ENCODE results near the gene BNIP3. TPM values are rescaled to one million over a fixed set of nuclear protein-coding genes. Genes with fewer than 3 reads are reported as not detected.

BNIP3 gene
- total and polyA plus RNA-seq, 4 donors, result 36.8 to 151 (median 114) TPM

GRCh38 chr10:131971591-131971990 is 10.1 kb downstream of the BNIP3 start:
- peaks cover 0 to 9% (median 4%) of the 10 kb centered on the region in 4 donors for H3K4me1 ChIP-seq (ENCODE audit: control insufficient read depth in 4 of 4, insufficient read depth in 4 of 4, low read length in 3 of 4)
- WGBS, result 90% methylated on average over 7 of the region's 7 CpGs

GRCh38 chr10:131970946-131971345 is 10.8 kb downstream of the BNIP3 start:
- whole genome bisulfite sequencing, result 96% methylated on average over 18 of the region's 18 CpGs
- H3K27me3 ChIP-seq (ENCODE audit: control insufficient read depth in 4 of 4, insufficient read depth in 4 of 4, low read length in 3 of 4), result no peaks in the 10 kb centered on the region
- no peak overlapping the region for H3K27ac ChIP-seq (ENCODE audit: low read depth in 1 of 2, low read length in 2 of 2)
- H3K4me3 ChIP-seq (ENCODE audit: low read depth in 1 of 3, low read length in 3 of 3), result no peak overlapping the region
- TF ChIP-seq NR2F2 (IDR thresholded peaks at IDR 0.05) (no peak), FOXA1 (IDR thresholded peaks at IDR 0.05) (no peak), HNF4A (conservative IDR thresholded peaks at IDR 0.05) (no peak), ATF3 (IDR thresholded peaks at IDR 0.05) (no peak), SP1 (IDR thresholded peaks at IDR 0.05) (no peak), EGR1 (IDR thresholded peaks at IDR 0.05; ENCODE audit: low read depth in 2 of 2) (no peak), TAF1 (conservative IDR thresholded peaks at IDR 0.05) (no peak)
- TF ChIP-seq, protein P1, sequence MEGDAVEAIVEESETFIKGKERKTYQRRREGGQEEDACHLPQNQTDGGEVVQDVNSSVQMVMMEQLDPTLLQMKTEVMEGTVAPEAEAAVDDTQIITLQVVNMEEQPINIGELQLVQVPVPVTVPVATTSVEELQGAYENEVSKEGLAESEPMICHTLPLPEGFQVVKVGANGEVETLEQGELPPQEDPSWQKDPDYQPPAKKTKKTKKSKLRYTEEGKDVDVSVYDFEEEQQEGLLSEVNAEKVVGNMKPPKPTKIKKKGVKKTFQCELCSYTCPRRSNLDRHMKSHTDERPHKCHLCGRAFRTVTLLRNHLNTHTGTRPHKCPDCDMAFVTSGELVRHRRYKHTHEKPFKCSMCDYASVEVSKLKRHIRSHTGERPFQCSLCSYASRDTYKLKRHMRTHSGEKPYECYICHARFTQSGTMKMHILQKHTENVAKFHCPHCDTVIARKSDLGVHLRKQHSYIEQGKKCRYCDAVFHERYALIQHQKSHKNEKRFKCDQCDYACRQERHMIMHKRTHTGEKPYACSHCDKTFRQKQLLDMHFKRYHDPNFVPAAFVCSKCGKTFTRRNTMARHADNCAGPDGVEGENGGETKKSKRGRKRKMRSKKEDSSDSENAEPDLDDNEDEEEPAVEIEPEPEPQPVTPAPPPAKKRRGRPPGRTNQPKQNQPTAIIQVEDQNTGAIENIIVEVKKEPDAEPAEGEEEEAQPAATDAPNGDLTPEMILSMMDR (IDR thresholded peaks at IDR 0.05; ENCODE audit: low read depth, low read length, missing input control), result no peak
- no peaks in the 10 kb centered on the region for H3K9me3 ChIP-seq (ENCODE audit: control insufficient read depth in 4 of 4, low read length in 3 of 4)
- peaks cover 21 to 45% (median 28%) of the 10 kb centered on the region in 4 donors for H3K36me3 ChIP-seq (ENCODE audit: control insufficient read depth in 4 of 4, insufficient read depth in 3 of 4, low read depth in 1 of 4, low read length in 3 of 4)
- no peak for DNase-seq (ENCODE audit: low spot score)
- peaks cover 0 to 9% (median 4%) of the 10 kb centered on the region in 4 donors for H3K4me1 ChIP-seq (ENCODE audit: control insufficient read depth in 4 of 4, insufficient read depth in 4 of 4, low read length in 3 of 4)
- H3K9ac ChIP-seq (ENCODE audit: low read depth in 1 of 2, low read length in 2 of 2), result no peak overlapping the region

More at GRCh38 chr10:131971591-131971990, 10.1 kb downstream of the BNIP3 start:
- Histone ChIP-seq H3K9me3 (ENCODE audit: control insufficient read depth in 4 of 4, low read length in 3 of 4) (no peaks in the 10 kb centered on the region), H3K4me3 (ENCODE audit: low read depth in 1 of 3, low read length in 3 of 3) (no peak overlapping the region), H3K36me3 (ENCODE audit: control insufficient read depth in 4 of 4, insufficient read depth in 3 of 4, low read depth in 1 of 4, low read length in 3 of 4) (peaks cover 21 to 39% (median 24%) of the 10 kb centered on the region in 4 donors), H3K27ac (ENCODE audit: low read depth in 1 of 2, low read length in 2 of 2) (no peak overlapping the region), H3K27me3 (ENCODE audit: control insufficient read depth in 4 of 4, insufficient read depth in 4 of 4, low read length in 3 of 4) (no peaks in the 10 kb centered on the region), H3K9ac (ENCODE audit: low read depth in 1 of 2, low read length in 2 of 2) (no peak overlapping the region)
- TF ChIP-seq EGR1 (IDR thresholded peaks at IDR 0.05; ENCODE audit: low read depth in 2 of 2), result no peak
- DNase-seq (ENCODE audit: low spot score), result no peak

- H3K27ac ChIP-seq (ENCODE audit: low read depth in 1 of 2, low read length in 2 of 2), result no peak overlapping the region
- peaks cover 0 to 9% (median 4%) of the 10 kb centered on the region in 4 donors for H3K4me1 ChIP-seq (ENCODE audit: control insufficient read depth in 4 of 4, insufficient read depth in 4 of 4, low read length in 3 of 4)
- WGBS, result 89% methylated on average over 13 of the region's 13 CpGs
- H3K9ac ChIP-seq (ENCODE audit: low read depth in 1 of 2, low read length in 2 of 2), result no peak overlapping the region
- H3K36me3 ChIP-seq (ENCODE audit: control insufficient read depth in 4 of 4, insufficient read depth in 3 of 4, low read depth in 1 of 4, low read length in 3 of 4), result peaks cover 21 to 48% (median 29%) of the 10 kb centered on the region in 4 donors
- no peak overlapping the region for H3K4me3 ChIP-seq (ENCODE audit: low read depth in 1 of 3, low read length in 3 of 3)
- no peaks in the 10 kb centered on the region for H3K9me3 ChIP-seq (ENCODE audit: control insufficient read depth in 4 of 4, low read length in 3 of 4)
- DNase-seq (ENCODE audit: low spot score), result no peak
- H3K27me3 ChIP-seq (ENCODE audit: control insufficient read depth in 4 of 4, insufficient read depth in 4 of 4, low read length in 3 of 4), result no peaks in the 10 kb centered on the region
- TF ChIP-seq, protein P2, sequence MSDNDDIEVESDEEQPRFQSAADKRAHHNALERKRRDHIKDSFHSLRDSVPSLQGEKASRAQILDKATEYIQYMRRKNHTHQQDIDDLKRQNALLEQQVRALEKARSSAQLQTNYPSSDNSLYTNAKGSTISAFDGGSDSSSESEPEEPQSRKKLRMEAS (IDR thresholded peaks at IDR 0.05), result no peak
- TF ChIP-seq, protein P1 (IDR thresholded peaks at IDR 0.05; ENCODE audit: low read depth, low read length, missing input control), result no peak
- TF ChIP-seq SP1 (IDR thresholded peaks at IDR 0.05), result no peak
- no peak for TF ChIP-seq FOXA1 (IDR thresholded peaks at IDR 0.05)
- TF ChIP-seq, protein P3, sequence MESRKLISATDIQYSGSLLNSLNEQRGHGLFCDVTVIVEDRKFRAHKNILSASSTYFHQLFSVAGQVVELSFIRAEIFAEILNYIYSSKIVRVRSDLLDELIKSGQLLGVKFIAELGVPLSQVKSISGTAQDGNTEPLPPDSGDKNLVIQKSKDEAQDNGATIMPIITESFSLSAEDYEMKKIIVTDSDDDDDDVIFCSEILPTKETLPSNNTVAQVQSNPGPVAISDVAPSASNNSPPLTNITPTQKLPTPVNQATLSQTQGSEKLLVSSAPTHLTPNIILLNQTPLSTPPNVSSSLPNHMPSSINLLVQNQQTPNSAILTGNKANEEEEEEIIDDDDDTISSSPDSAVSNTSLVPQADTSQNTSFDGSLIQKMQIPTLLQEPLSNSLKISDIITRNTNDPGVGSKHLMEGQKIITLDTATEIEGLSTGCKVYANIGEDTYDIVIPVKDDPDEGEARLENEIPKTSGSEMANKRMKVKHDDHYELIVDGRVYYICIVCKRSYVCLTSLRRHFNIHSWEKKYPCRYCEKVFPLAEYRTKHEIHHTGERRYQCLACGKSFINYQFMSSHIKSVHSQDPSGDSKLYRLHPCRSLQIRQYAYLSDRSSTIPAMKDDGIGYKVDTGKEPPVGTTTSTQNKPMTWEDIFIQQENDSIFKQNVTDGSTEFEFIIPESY (IDR thresholded peaks at IDR 0.05), result no peak
- TF ChIP-seq RAD21 (IDR thresholded peaks at IDR 0.05), result no peak
- TF ChIP-seq RXRA (IDR thresholded peaks at IDR 0.05), result no peak
- TF ChIP-seq NR2F2 (IDR thresholded peaks at IDR 0.05), result no peak
- TF ChIP-seq HNF4G (IDR thresholded peaks at IDR 0.05), result no peak
- no peak for TF ChIP-seq FOXA2 (IDR thresholded peaks at IDR 0.05)
- no peak for TF ChIP-seq EGR1 (IDR thresholded peaks at IDR 0.05; ENCODE audit: low read depth in 2 of 2)
- TF ChIP-seq REST (IDR thresholded peaks at IDR 0.05), result no peak
- TF ChIP-seq ATF3 (IDR thresholded peaks at IDR 0.05), result no peak
- TF ChIP-seq TAF1 (conservative IDR thresholded peaks at IDR 0.05), result no peak
- no peak for TF ChIP-seq YY1 (IDR thresholded peaks at IDR 0.05)
- no peak for TF ChIP-seq GABPA (IDR thresholded peaks at IDR 0.05 in 1 of 2, conservative IDR thresholded peaks at IDR 0.05 in 1 of 2)
These were observed 12.8 kb downstream of the BNIP3 start for GRCh38 chr10:131968949-131969348.

Measured in liver (tissue), 9 donors.